PC-3 (cell line): ENCODE data around the gene CABCOCO1. TPM values are rescaled to one million over a fixed set of nuclear protein-coding genes. Genes with fewer than 3 reads are reported as not detected.

Experiments
- ATAC-seq: fragments of 200-7000 bp; cut with Tn5 transposase; 2 replicates; pipeline ENCODE4 v1.9.1; 2020; ENCODE audit warnings: mild to moderate bottlenecking, moderate library complexity
- BruUV-seq: library from RNA; stranded (reverse); fragments of 400-500 nt; replicated peaks from 2 replicates; lab custom pipeline; 2021; lab: Mats Ljungman, UMichigan
- CTCF ChIA-PET: fragments of 300-600 bp; sonication (Branson Sonifier 250); formaldehyde crosslinking; loops from one replicate; lab custom pipeline; 2022; ENCODE audit warnings: antibody characterized with exemption; lab: Charles Lee
- POLR2A ChIA-PET: fragments of 300-600 bp; sonication (Branson Sonifier 250); formaldehyde crosslinking; loops from one replicate; lab custom pipeline; 2022; ENCODE audit warnings: antibody characterized with exemption; ENCODE audit not compliant: unreplicated experiment; lab: Charles Lee
- DNase-seq: peaks from one replicate; pipeline ENCODE4 v3.0.0-alpha.2; 2015
- H2AFZ ChIP-seq: fragments of 300-600 bp; sonication (generic); 2 replicates; pipeline ENCODE4 v1.6.0; 2016; ENCODE audit warnings: antibody characterized with exemption, low read length
- H3F3A ChIP-seq: fragments of 300-600 bp; sonication (generic); one replicate; pipeline ENCODE4 v1.6.0; 2017; ENCODE audit warnings: antibody characterized with exemption, low read length, control low read depth, mild to moderate bottlenecking; ENCODE audit not compliant: unreplicated experiment
- H3K27ac ChIP-seq: fragments of 300-600 bp; sonication (generic); 2 replicates; pipeline ENCODE4 v1.5.1; 2016; ENCODE audit warnings: mild to moderate bottlenecking, low read length
- H3K27me3 ChIP-seq: fragments of 300-600 bp; sonication (generic); 2 replicates; pipeline ENCODE4 v1.6.1; 2016; ENCODE audit warnings: low read length, mixed read lengths
- H3K36me3 ChIP-seq: fragments of 300-600 bp; sonication (generic); 2 replicates; pipeline ENCODE4 v1.6.1; 2016; ENCODE audit warnings: low read depth, mixed run types, low read length, mixed read lengths
- H3K4me1 ChIP-seq: fragments of 300-600 bp; sonication (generic); 2 replicates; pipeline ENCODE4 v1.5.1; 2016; ENCODE audit warnings: low read length; ENCODE audit not compliant: insufficient read depth
- H3K4me2 ChIP-seq: fragments of 300-600 bp; sonication (generic); 2 replicates; pipeline ENCODE4 v1.6.0; 2016; ENCODE audit warnings: low read length
- H3K4me3 ChIP-seq: fragments of 300-600 bp; sonication (generic); 2 replicates; pipeline ENCODE4 v1.5.1; 2016; ENCODE audit warnings: mild to moderate bottlenecking, low read length, mixed read lengths
- H3K79me2 ChIP-seq: fragments of 300-600 bp; sonication (generic); 2 replicates; pipeline ENCODE4 v1.6.1; 2017; ENCODE audit warnings: low read length, mixed read lengths
- H3K9ac ChIP-seq: fragments of 300-600 bp; sonication (generic); 2 replicates; pipeline ENCODE4 v1.6.0; 2016; ENCODE audit warnings: mild to moderate bottlenecking, low read length
- H3K9me2 ChIP-seq: fragments of 300-600 bp; sonication (generic); replicated peaks from 2 replicates; pipeline ENCODE4 v1.6.1; 2016; ENCODE audit warnings: mixed run types, low read length, mixed read lengths
- H3K9me3 ChIP-seq: fragments of 300-600 bp; sonication (generic); 2 replicates; pipeline ENCODE4 v1.6.1; 2016; ENCODE audit warnings: low read length, mixed read lengths
- H4K20me1 ChIP-seq: fragments of 300-600 bp; sonication (generic); 2 replicates; pipeline ENCODE4 v1.6.1; 2016; ENCODE audit warnings: low read length, mixed read lengths
- CTCF ChIP-seq: fragments of 300-600 bp; sonication (generic); conservative IDR thresholded peaks from 2 replicates; pipeline ENCODE4 v1.5.1; 2017; ENCODE audit warnings: antibody characterized with exemption, low read depth, mild to moderate bottlenecking, low read length
- EZH2 ChIP-seq: fragments of 300-600 bp; sonication (generic); IDR thresholded peaks from one replicate; pipeline ENCODE4 v1.6.1; 2017; ENCODE audit warnings: antibody characterized with exemption, mild to moderate bottlenecking, low read length; ENCODE audit not compliant: unreplicated experiment
- EZH2phosphoT487 ChIP-seq: fragments of 300-600 bp; sonication (generic); IDR thresholded peaks from 2 replicates; pipeline ENCODE4 v1.6.1; 2018; ENCODE audit warnings: mild to moderate bottlenecking, antibody characterized with exemption, low read length, borderline replicate concordance
- intact Hi-C: fragments of 100-400 bp; cut with micrococcal nuclease; formaldehyde crosslinking; loops from 2 replicates; pipeline ENCODE4 v1.9.0; 2023
- total RNA-seq: library from RNA; depleted of rRNA; stranded (reverse); fragments of >200 nt; gene quantifications from 2 replicates; pipeline ENCODE4 v1.2.3, GENCODE V29; 2014

The CABCOCO1 gene
- total RNA-seq, 1 experiment from 2014 or later: not detected

GRCh38 chr10:61760943-61761824 is 98.5 kb downstream of the CABCOCO1 start:
- DNase-seq: peak; percentile 99
- H3K4me2 ChIP-seq: peak overlapping the region; percentile 50
- no peaks in the 10 kb centered on the region for H4K20me1 ChIP-seq

GRCh38 chr10:61761825-61762217 is 99.1 kb downstream of the CABCOCO1 start:
- no TSS peak for BruUV-seq
- Histone ChIP-seq H3K27ac (peak overlapping the region; percentile 77), H2AFZ (peak overlapping the region; percentile 4), H3K36me3 (no peaks in the 10 kb centered on the region), H3K4me1 (peaks cover 53% of the 10 kb centered on the region), H4K20me1 (no peaks in the 10 kb centered on the region), H3F3A (peaks cover 6% of the 10 kb centered on the region), H3K9me3 (no peaks in the 10 kb centered on the region), H3K9me2 (no peaks in the 10 kb centered on the region), H3K79me2 (no peaks in the 10 kb centered on the region), H3K4me2 (peak overlapping the region; percentile 50), H3K4me3 (peak overlapping the region; percentile 4; the same call in 1 of the 2 replicates), H3K27me3 (no peaks in the 10 kb centered on the region), H3K9ac (peak overlapping the region; percentile 57)
- CTCF ChIA-PET: interaction anchor here (0.6 to 2.0 kb wide), 5 partner anchors 10 to 676 kb away, joined by 3 to 11 read pairs (median 4); no protein-coding TSS in a partner anchor
- ATAC-seq: peak; percentile 37
- peak; percentile 94 for DNase-seq
- POLR2A ChIA-PET: interaction anchor here (0.5 kb wide), 1 partner anchor 55 kb away, joined by 5 read pairs; no protein-coding TSS in a partner anchor
- TF ChIP-seq CTCF (no peak), EZH2phosphoT487 (no peak), EZH2 (no peak)
- intact Hi-C loops: loop anchor here (1.0 to 2.0 kb wide), 5 partner anchors 17 to 177 kb away; partner anchors contain the start of gene ARID5B

More at GRCh38 chr10:61760943-61761824, 98.5 kb downstream of the CABCOCO1 start:
- peak; percentile 66 for ATAC-seq
- H3K4me1 ChIP-seq: peaks cover 53% of the 10 kb centered on the region
- no peaks in the 10 kb centered on the region for H3K9me3 ChIP-seq
- peak overlapping the region; percentile 7 for H2AFZ ChIP-seq
- TSS peak; percentile 52 for BruUV-seq
- H3K4me3 ChIP-seq: peak overlapping the region; percentile 4; the same call in 1 of the 2 replicates
- no peak for TF ChIP-seq EZH2
- no peak for TF ChIP-seq EZH2phosphoT487
- TF ChIP-seq CTCF: no peak
- H3K36me3 ChIP-seq: no peaks in the 10 kb centered on the region
- intact Hi-C loops: loop anchor here (1.0 to 2.0 kb wide), 5 partner anchors 18 to 178 kb away; partner anchors contain the start of gene ARID5B
- peak overlapping the region; percentile 77 for H3K27ac ChIP-seq
- H3K27me3 ChIP-seq: no peaks in the 10 kb centered on the region
- H3K9me2 ChIP-seq: no peaks in the 10 kb centered on the region
- CTCF ChIA-PET: interaction anchor here (0.6 to 2.0 kb wide), 6 partner anchors 10 to 677 kb away, joined by 3 to 11 read pairs (median 4); no protein-coding TSS in a partner anchor
- peak overlapping the region; percentile 57 for H3K9ac ChIP-seq
- no peaks in the 10 kb centered on the region for H3K79me2 ChIP-seq
- POLR2A ChIA-PET: interaction anchor here (0.6 to 0.9 kb wide), 2 partner anchors 143 to 264 kb away, joined by 3 to 8 read pairs; no protein-coding TSS in a partner anchor
- peaks cover 6% of the 10 kb centered on the region for H3F3A ChIP-seq
